C4-2B (cell line): ENCODE measurements around the gene RFX8.

Experiments
- ZFX ChIP-seq: fragments of 450-650 bp; IDR thresholded peaks from 2 replicates; pipeline ENCODE4 v1.6.1; 2017
- TF ChIP-seq, protein P1 (sequence below): fragments of 450-650 bp; conservative IDR thresholded peaks from 2 replicates; pipeline ENCODE4 v1.5.1; 2017; ENCODE audit warnings: mild to moderate bottlenecking

GRCh38 chr2:101427743-101428142 is 47.2 kb downstream of the RFX8 start:
- TF ChIP-seq, protein P1, sequence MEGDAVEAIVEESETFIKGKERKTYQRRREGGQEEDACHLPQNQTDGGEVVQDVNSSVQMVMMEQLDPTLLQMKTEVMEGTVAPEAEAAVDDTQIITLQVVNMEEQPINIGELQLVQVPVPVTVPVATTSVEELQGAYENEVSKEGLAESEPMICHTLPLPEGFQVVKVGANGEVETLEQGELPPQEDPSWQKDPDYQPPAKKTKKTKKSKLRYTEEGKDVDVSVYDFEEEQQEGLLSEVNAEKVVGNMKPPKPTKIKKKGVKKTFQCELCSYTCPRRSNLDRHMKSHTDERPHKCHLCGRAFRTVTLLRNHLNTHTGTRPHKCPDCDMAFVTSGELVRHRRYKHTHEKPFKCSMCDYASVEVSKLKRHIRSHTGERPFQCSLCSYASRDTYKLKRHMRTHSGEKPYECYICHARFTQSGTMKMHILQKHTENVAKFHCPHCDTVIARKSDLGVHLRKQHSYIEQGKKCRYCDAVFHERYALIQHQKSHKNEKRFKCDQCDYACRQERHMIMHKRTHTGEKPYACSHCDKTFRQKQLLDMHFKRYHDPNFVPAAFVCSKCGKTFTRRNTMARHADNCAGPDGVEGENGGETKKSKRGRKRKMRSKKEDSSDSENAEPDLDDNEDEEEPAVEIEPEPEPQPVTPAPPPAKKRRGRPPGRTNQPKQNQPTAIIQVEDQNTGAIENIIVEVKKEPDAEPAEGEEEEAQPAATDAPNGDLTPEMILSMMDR: no peak
- TF ChIP-seq ZFX: no peak
